GM12892 (cell line): ENCODE data around the gene SEH1L.

Experiments
- POLR2A ChIP-seq: IDR thresholded peaks from 2 replicates; pipeline ENCODE4 v1.6.1; 2011; ENCODE audit warnings: low read depth, low read length, control low read depth
- POLR2AphosphoS5 ChIP-seq: IDR thresholded peaks from 2 replicates; pipeline ENCODE4 v1.6.1; 2011; ENCODE audit warnings: low read depth, low read length, control low read depth

- TF ChIP-seq POLR2AphosphoS5 (no peak), POLR2A (no peak)
Measured at GRCh38 chr18:13025233-13025632, 77.4 kb downstream of the SEH1L start.
